Panc1 (cell line): ENCODE measurements around the gene SLC19A2. TPM values are rescaled to one million over a fixed set of nuclear protein-coding genes. Genes with fewer than 3 reads are reported as not detected.
A peak's percentile ranks its signal among the peaks of the same experiment; 100 is the strongest.

Source experiments
- ATAC-seq: fragments of 200-7000 bp; cut with Tn5 transposase; 2 replicates; pipeline ENCODE4 v1.9.1; 2020; ENCODE audit warnings: mild to moderate bottlenecking, moderate library complexity
- BruUV-seq: library from RNA; stranded (reverse); fragments of 400-500 nt; replicated peaks from 2 replicates; lab custom pipeline; 2021; lab: Mats Ljungman, UMichigan
- CTCF ChIA-PET: fragments of 300-600 bp; sonication (Branson Sonifier 250); formaldehyde crosslinking; loops from one replicate; lab custom pipeline; 2022; ENCODE audit warnings: antibody characterized with exemption; lab: Charles Lee
- POLR2A ChIA-PET: fragments of 300-600 bp; sonication (Branson Sonifier 250); formaldehyde crosslinking; loops from one replicate; lab custom pipeline; 2022; ENCODE audit warnings: antibody characterized with exemption; lab: Charles Lee
- DNase-seq: peaks from one replicate; pipeline ENCODE4 v3.0.0-alpha.2; 2010; ENCODE audit warnings: low read depth, low spot score
- H3K27ac ChIP-seq: 2 replicates; pipeline ENCODE4 v1.5.1; 2011; ENCODE audit warnings: mild to moderate bottlenecking, low read length, inconsistent platforms
- H3K27me3 ChIP-seq: fragments of 200-500 bp; sonication (Bioruptor generic); 2 replicates; pipeline ENCODE4 v1.6.0; 2014; ENCODE audit warnings: low read length, inconsistent platforms; ENCODE audit not compliant: control insufficient read depth, insufficient read depth
- H3K36me3 ChIP-seq: fragments of 200-500 bp; sonication (Bioruptor generic); 2 replicates; pipeline ENCODE4 v1.5.1; 2014; ENCODE audit warnings: inconsistent platforms, mild to moderate bottlenecking, low read length, moderate library complexity; ENCODE audit not compliant: control insufficient read depth, insufficient read depth
- H3K4me1 ChIP-seq: 2 replicates; pipeline ENCODE4 v1.5.1; 2011; ENCODE audit warnings: inconsistent platforms, mild to moderate bottlenecking, low read length, moderate library complexity; ENCODE audit not compliant: control insufficient read depth, insufficient read depth
- H3K4me3 ChIP-seq, 2 experiments: 2 replicates each; pipeline ENCODE4 v1.5.1; 2011 to 2012; ENCODE audit warnings: low read depth in 2 of 2, low read length in 2 of 2, mild to moderate bottlenecking in 2 of 2, inconsistent platforms in 1 of 2, moderate library complexity in 1 of 2
- H3K9me3 ChIP-seq: fragments of 200-500 bp; sonication (Bioruptor generic); 2 replicates; pipeline ENCODE4 v1.5.1; 2014; ENCODE audit warnings: low read depth, mild to moderate bottlenecking, inconsistent platforms, low read length, moderate library complexity; ENCODE audit not compliant: control insufficient read depth, insufficient read depth
- CTCF ChIP-seq: fragments of 450-650 bp; IDR thresholded peaks from 2 replicates; pipeline ENCODE4 v1.5.1; 2017; ENCODE audit warnings: mild to moderate bottlenecking
- POLR2AphosphoS5 ChIP-seq: IDR thresholded peaks from 2 replicates; pipeline ENCODE4 v1.6.1; 2012; ENCODE audit warnings: mild to moderate bottlenecking, low read depth, low read length, moderate library complexity
- REST ChIP-seq, 2 experiments: IDR thresholded peaks; 2 replicates each; pipeline ENCODE4 v1.6.1; 2011 to 2012; ENCODE audit warnings: low read depth in 2 of 2, control low read depth in 1 of 2, low read length in 1 of 2, mild to moderate bottlenecking in 1 of 2, moderate library complexity in 1 of 2; ENCODE audit not compliant: insufficient read depth in 1 of 2
- SIN3A ChIP-seq: IDR thresholded peaks from 2 replicates; pipeline ENCODE4 v1.6.1; 2012; ENCODE audit warnings: low read depth, mild to moderate bottlenecking, low read length, moderate library complexity, borderline replicate concordance; ENCODE audit not compliant: insufficient read depth
- TCF7L2 ChIP-seq: IDR thresholded peaks from 2 replicates; pipeline ENCODE4 v1.6.1; 2011; ENCODE audit warnings: mild to moderate bottlenecking, low read depth, low read length, inconsistent platforms
- in situ Hi-C: cut with HindIII; loops from 2 replicates; pipeline ENCODE4 v1.10.0; 2016; ENCODE audit warnings: low sequenced_read_pairs, low pct_unique_long_range_greater_than_20kb
- intact Hi-C: fragments of 100-400 bp; cut with micrococcal nuclease; formaldehyde crosslinking; loops from one replicate; pipeline ENCODE4 v1.10.0; 2022; ENCODE audit not compliant: unreplicated experiment
- total RNA-seq: library from RNA; stranded (reverse); gene quantifications from one replicate; pipeline ENCODE4 v1.2.1, GENCODE V29; 2021; ENCODE audit not compliant: unreplicated experiment

SLC19A2 gene
- total RNA-seq, 1 experiment from 2014 or later, result 10.8 TPM

- ChIA-PET CTCF (no interaction called here), POLR2A (no interaction called here)
- DNase-seq (no peak), ATAC-seq (no peak)
- no TSS peak for BruUV-seq
- intact Hi-C loops (no loop called here), in situ Hi-C loops (no loop called here)
- H3K9me3 ChIP-seq, result no peaks in the 10 kb centered on the region
- peaks cover 10% of the 10 kb centered on the region for H3K27me3 ChIP-seq
- H3K4me3 ChIP-seq, result peak overlapping the region in 1 of 2 experiments; percentile 7; a peak in 1 of 4 replicates
- no peaks in the 10 kb centered on the region for H3K4me1 ChIP-seq
- TF ChIP-seq SIN3A (no peak), CTCF (no peak), TCF7L2 (no peak), REST (IDR thresholded peaks at IDR 0.05; ENCODE audit: insufficient read depth in 1 of 2, low read depth in 2 of 2, low read length in 1 of 2) (no peak), POLR2AphosphoS5 (no peak)
- no peak overlapping the region for H3K27ac ChIP-seq
- no peaks in the 10 kb centered on the region for H3K36me3 ChIP-seq
Measured at GRCh38 chr1:169528215-169529067, 42.7 kb upstream of the SLC19A2 start.

GRCh38 chr1:169527451-169528214, 41.9 kb upstream of the SLC19A2 start:
- Histone ChIP-seq H3K4me1 (no peaks in the 10 kb centered on the region), H3K27ac (no peak overlapping the region), H3K4me3 (no peak overlapping the region), H3K9me3 (no peaks in the 10 kb centered on the region), H3K27me3 (peaks cover 10% of the 10 kb centered on the region), H3K36me3 (no peaks in the 10 kb centered on the region)
- CTCF ChIA-PET, result no interaction called here
- ATAC-seq (no peak), DNase-seq (no peak)
- intact Hi-C loops, result no loop called here
- no TSS peak for BruUV-seq
- in situ Hi-C loops, result no loop called here
- no peak for TF ChIP-seq CTCF
- POLR2A ChIA-PET, result no interaction called here
